Measurements from ENCODE around the gene ZNF98.

The ZNF98 gene

GRCh38 chr19:22422211-22422610 is at the start of gene ZNF98:
Gene ZNF98 (minus strand): TSS chr19:22422346. CDS start chr19:22422224, 122 bp downstream.
- DNase-seq = peak in 1 of 2 donors; percentile 14

DNA sequence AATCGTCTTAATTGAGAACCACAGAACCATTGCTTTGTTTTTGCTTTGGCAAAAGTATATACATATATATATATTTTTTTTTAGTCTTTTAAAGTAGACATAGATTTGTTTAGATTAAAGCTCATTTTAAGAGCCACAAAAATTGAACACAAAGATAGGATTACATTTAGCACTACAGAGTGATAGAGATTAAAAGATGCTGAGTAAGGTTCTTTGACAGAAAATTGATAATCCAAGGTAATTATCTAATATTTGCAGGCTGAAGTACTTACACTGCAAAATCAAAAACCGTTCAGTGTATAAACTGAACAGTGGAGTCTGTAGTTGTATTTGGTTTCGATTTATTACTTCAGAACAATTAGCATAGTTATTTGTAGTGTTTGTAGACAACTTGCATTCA is 24.5 kb upstream of the ZNF98 start:
- DNase-seq = no peak

DNA sequence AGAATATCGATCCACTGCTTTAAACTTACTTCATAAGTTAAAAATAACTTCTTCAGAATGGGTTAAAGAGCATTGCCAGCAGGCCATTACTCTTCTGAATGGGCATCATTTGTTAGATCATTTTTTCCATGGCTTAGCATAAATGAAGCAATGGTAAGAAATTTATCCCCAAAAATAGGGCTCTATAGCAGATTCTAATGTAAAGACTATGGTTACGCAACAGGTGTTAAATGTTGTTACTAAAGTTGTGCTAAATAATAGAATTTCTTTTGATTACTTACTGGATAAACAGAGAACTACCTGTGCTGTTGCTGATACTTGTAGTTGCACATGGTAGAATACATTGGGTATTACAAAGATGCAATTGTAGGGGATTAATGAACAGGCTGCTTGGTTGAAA is 15.9 kb upstream of the ZNF98 start:
- DNase-seq = no peak

- no peak for DNase-seq
Observed at GRCh38 chr19:22427960-22428913, 6.1 kb upstream of the ZNF98 start.

DNA sequence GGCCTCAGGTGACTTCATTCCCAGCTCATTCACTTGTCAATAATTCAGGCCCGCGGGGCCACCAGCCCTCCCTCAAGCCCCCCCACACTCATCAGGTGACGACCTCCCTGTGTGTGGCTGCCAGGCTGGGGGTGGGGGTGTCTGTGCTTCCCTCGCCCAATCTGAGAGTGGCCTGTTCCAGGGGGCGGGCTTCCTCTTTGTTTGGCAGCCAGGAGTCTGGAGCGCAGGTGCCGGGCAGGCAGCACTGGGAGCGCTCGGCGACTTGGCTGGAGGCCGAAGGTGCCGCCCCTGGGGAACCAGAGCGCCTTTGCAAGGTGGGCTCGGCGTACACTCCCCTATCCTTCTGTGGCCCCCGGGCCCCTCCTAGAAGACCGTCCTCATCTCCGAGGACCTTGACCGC is 5.4 kb upstream of the ZNF98 start:
- DNase-seq = no peak

DNA sequence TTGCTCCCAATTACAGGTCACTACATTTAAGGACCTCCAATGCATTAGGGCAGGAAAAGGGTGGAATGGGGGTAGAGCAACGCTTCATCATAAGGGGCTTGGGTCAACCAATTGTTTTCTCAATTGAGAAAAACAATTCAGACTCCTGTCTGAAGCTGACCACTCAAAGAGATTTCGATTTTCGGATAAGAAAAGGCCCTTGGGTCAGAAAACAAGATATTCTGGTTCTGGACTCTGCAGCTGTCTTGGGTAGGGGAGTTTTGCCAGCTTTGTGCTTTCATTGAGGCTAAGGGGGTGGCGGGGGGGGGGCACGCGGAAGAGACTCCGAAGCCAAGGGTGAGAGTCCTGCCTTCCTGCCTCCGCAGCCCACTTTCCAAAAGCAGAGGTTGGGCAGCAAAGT is 4.8 kb upstream of the ZNF98 start:
- DNase-seq = no peak

DNA sequence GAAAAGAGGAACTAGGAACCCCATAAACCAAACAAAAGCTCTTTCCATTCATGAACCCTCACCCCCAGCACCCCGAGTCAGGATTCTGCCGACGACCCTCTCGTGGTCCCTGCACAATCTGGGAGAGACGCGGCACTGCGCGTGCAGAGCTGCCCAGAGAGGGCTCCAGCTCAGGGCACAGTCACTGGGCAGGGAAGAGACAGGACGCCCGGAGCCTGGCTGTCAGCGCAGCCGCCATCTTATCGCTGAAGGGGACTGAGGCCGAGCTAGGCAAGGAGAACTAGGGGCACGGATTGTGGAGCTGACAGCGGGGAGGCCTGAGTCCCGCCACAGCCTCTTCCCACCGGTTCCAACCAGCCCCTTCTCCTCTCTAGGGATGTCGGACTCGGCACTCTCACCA is 349 bp downstream of the ZNF98 start:
- no peak for DNase-seq

DNA sequence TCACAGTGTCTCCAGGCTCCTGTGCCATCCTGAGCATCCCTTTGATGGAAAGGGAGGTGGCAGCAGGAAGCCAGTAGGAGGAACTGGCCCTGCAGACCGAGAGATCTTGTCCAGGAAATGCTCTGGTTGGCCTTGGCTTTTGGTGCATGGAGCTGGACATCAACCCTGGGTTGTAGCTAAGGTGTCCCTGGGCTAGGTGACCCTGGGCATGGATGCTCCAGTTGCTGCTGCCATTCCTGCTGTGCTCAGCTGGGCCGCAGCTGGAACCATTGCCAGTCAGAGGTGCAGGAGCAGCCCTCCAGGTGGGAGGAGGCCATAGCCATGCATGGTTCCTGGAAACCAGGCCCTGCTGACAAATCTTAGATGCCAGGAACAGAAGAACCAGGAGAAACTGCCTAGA is 67.5 kb downstream of the ZNF98 start:
- no peak for DNase-seq
